SK-N-MC (cell line): ENCODE results near the gene P2RY4.

Experiments used
- EZH2 ChIP-seq: fragments of 200-600 bp; sonication (generic); IDR thresholded peaks from one replicate; pipeline ENCODE4 v1.6.1; 2017; ENCODE audit warnings: antibody characterized with exemption
- POLR2AphosphoS5 ChIP-seq: IDR thresholded peaks from 2 replicates; pipeline ENCODE4 v1.6.1; 2012; ENCODE audit warnings: mild to moderate bottlenecking, low read depth, low read length, borderline replicate concordance

- TF ChIP-seq POLR2AphosphoS5 (no peak), EZH2 (no peak)
These were observed 33.3 kb downstream of the P2RY4 start for GRCh38 chrX:70226687-70227086.
